T-helper 1 cell treated with Interleukin-12 subunit alpha and Interleukin-12 subunit beta and Interleukin-4 antibody, amounts not matched to agents 30 μg/mL and 1 μg/mL, for 36 hours (primary cell): ENCODE measurements around the gene SMAGP.
"Not testable (repeated sequence)": the region's sequence is repeated elsewhere in the genome, so short reads cannot be mapped to it uniquely, and the experiment has no call there.

Experiments used
- H3K27ac Mint-ChIP-seq: one replicate; pipeline ENCODE4 v1.8.0; 2021; ENCODE audit warnings: mild to moderate bottlenecking, mixed read lengths
- H3K27me3 Mint-ChIP-seq: one replicate; pipeline ENCODE4 v1.8.0; 2021; ENCODE audit warnings: low read depth, mixed read lengths
- H3K36me3 Mint-ChIP-seq: one replicate; pipeline ENCODE4 v1.8.0; 2021; ENCODE audit warnings: low read depth, mixed read lengths
- H3K4me1 Mint-ChIP-seq: one replicate; pipeline ENCODE4 v1.8.0; 2021; ENCODE audit warnings: low read depth, mixed read lengths
- H3K4me3 Mint-ChIP-seq: one replicate; pipeline ENCODE4 v1.8.0; 2021; ENCODE audit warnings: mild to moderate bottlenecking, moderate library complexity, mixed read lengths
- H3K9me3 Mint-ChIP-seq: one replicate; pipeline ENCODE4 v1.8.0; 2021; ENCODE audit warnings: mixed read lengths

Gene SMAGP

DNA sequence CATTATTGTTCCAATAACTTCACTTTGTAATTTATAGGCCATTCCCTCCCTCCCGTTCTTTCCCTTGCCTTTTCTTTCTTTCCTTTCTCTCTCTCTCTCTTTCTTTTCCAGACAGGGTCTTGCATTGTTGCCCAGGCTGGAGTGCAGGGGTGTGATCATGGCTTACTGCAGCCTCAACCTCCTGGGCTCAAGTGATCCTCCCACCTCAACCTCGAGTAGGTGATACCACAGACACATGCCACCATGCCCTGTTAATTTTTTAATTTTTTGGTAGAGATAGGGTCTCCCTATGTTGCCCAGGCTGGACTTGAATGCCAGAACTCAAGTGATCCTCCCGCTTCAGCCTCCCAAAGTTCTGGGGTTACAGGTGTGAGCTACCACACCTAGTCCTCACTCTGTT lies 45.6 kb downstream of the SMAGP start:
- H3K9me3 Mint-ChIP-seq: no peaks in the 10 kb centered on the region
- H3K36me3 Mint-ChIP-seq: no peaks in the 10 kb centered on the region
- H3K4me3 Mint-ChIP-seq: no peak overlapping the region
- no peak overlapping the region for H3K27ac Mint-ChIP-seq
- no peaks in the 10 kb centered on the region for H3K27me3 Mint-ChIP-seq
- H3K4me1 Mint-ChIP-seq: no peaks in the 10 kb centered on the region

DNA sequence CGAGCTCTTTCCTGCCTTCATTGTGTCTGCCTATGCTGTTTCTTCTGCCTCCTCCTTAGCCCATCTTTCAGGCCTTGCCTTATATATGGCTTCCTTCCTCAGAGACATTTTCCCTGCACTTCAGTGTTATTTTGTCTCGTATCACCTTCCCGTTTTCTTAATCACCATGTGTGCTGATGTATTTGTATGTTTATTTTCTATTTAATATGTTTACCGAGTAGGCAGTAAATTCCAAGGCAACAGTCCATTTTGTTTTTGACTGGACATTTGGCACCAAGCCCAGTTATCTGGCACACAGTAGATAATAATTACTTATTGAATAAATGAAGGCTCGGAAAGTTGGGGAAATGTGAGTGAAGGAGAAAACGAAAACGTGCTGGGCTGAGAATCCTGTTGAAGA lies 47.8 kb downstream of the SMAGP start:
- Mint-ChIP-seq H3K9me3 (no peaks in the 10 kb centered on the region), H3K27me3 (no peaks in the 10 kb centered on the region), H3K27ac (no peak overlapping the region), H3K4me1 (peaks cover 10% of the 10 kb centered on the region), H3K36me3 (no peaks in the 10 kb centered on the region), H3K4me3 (no peak overlapping the region)

DNA sequence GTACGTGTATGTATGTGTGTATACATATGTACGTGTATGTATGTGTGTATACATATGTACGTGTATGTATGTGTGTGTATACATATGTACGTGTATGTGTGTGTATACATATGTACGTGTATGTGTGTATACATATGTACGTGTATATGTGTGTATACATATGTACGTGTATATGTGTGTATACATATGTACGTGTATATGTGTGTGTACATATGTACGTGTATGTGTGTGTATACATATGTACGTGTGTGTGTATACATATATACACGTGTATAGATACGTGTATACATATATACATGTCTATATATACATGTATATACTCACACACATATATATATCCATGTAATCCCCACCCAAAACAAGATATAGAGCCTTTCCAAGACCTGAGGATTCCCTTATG lies 50.4 kb downstream of the SMAGP start:
- H3K4me3 Mint-ChIP-seq, H3K27ac Mint-ChIP-seq, H3K27me3 Mint-ChIP-seq, H3K9me3 Mint-ChIP-seq, H3K36me3 Mint-ChIP-seq: not testable (repeated sequence)
- H3K4me1 Mint-ChIP-seq: peaks cover 13% of the 10 kb centered on the region

DNA sequence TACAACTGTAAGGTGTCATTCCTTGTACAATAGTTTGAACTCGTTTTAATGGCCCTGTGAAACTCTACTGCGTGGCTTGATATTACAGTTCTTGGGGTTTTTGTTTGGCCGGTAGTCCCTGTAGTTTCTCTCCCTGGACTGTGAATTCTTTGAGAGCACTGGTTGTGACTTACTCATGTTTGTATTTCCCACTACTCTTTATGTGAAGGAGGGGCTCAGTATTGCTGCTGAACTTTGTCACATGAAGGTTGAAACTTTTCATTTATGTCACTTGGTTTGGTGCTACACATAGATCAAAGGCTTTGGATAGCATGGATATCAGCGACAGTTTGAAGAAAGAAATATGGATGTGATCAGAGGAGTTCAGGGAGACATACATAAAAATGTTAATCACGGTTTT lies 50.9 kb downstream of the SMAGP start:
- Mint-ChIP-seq H3K27me3 (no peaks in the 10 kb centered on the region), H3K9me3 (no peaks in the 10 kb centered on the region), H3K27ac (peak overlapping the region; percentile 10), H3K4me1 (peaks cover 13% of the 10 kb centered on the region), H3K4me3 (peak overlapping the region; percentile 10), H3K36me3 (no peaks in the 10 kb centered on the region)

DNA sequence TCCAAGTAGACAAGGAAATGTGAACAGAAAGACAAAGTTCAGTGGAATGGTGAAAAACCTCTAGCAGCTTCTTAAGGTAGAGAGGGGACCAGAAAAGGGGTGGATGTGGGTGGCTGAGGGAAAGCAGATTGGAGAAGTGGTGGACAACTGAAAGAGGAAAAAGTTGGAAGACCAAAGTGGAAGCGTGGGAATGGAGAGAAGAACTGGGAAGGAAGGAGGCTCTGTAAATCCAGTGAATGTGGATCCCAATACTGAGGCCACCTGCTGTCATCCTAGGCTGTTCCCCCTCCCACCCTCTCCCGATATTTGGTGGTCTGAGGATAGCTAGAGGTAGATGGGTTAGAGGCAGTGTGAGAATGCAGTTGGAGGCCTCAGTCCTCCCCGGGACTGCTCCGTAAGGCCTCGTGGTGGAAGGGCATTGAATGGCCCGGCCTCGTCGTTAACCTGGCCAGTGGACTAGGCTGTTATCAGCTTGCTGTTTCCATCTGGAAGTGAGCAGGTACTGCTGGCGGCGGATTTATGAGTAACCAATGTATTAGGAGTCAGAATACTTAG lies 51.5 kb downstream of the SMAGP start:
- Mint-ChIP-seq H3K36me3 (no peaks in the 10 kb centered on the region), H3K4me1 (peaks cover 13% of the 10 kb centered on the region), H3K9me3 (no peaks in the 10 kb centered on the region), H3K27ac (peak overlapping the region; percentile 62), H3K27me3 (no peaks in the 10 kb centered on the region), H3K4me3 (peak overlapping the region; percentile 77)

DNA sequence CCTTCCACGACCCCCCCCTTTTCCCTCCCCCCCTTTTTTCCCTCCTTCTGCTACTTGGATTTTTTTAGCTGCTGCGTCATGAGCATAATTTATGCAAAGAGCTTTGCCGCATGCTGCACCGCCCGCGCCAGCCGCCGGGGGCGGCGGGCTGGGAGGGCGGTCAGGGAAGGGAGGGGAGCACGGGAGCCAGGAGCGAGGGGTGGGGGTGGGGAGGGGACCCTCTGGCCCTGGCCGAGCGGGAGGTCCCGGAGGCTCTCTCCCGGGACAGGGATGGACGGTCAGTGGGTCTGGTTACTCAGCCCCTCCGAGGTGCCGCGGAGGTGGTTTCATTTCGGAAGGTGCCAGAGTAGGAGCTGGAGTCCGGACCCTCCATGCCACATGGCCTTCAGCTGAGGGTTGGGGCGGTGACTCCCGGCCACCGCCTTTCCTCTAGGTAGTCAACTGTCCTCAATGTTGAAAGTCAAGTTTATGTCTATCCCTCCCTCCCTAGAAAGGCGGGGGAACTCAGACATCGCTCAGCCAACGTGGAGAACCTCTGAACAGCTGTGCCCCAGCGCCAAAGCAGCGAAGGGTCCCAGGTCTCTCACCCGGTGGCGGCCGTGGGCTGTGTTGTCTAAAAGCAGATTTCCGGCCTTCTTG lies 52.1 kb downstream of the SMAGP start, which contains the start of gene POU6F1:
POU6F1 (minus strand) TSS at position 95 of the 639 bp plus-strand sequence. CDS start 11,226 bp downstream, outside the sequence.
- Mint-ChIP-seq H3K9me3 (no peaks in the 10 kb centered on the region), H3K27ac (peak within 1 kb of the TSS; percentile 62), H3K4me3 (peak within 1 kb of the TSS; percentile 77), H3K27me3 (no peaks in the 10 kb centered on the region), H3K4me1 (peaks cover 13% of the 10 kb centered on the region), H3K36me3 (no peaks in the 10 kb centered on the region)

DNA sequence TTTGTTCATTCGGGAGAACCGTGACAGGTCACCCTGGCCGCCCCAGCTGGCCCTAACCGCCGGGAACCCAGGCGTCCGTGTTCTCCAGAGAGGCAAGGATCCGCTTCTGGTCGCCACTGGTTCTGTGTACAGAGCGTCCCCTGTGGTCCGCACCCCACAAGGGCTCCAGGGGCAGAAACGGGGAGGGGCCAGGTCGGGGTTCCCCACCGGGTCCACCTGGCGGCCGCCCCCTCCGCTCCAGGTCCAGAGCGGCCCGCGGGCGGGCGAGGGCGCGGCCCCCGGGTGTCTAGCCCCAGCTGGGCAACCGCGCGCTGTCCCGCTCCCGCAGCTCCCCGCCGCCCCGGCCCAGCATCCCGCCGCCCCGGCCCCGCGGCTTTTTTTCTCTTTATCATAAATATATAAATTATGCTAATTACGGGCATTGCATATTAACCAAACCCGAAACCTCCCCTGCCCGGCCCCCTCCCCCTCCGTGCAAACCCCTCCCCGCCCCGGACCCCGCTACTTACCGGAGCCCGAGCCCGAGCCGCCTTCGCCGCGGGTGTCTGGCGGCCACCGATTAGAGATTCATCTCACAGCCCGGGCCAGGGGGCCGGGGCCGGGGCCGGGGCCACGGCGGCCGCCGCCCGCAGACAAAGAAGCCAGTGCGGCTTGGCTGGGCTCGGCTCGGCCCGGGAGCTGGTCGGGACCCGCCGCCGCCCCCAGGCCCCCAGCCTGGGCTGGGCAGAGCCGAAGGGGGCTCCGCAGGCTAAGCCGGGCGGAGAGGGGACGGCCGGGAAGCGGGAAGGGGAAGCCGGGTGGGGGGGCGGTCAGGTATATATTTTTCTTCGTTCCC lies 52.9 kb downstream of the SMAGP start:
- Mint-ChIP-seq H3K27me3 (no peaks in the 10 kb centered on the region), H3K9me3 (no peaks in the 10 kb centered on the region), H3K4me1 (peaks cover 13% of the 10 kb centered on the region), H3K4me3 (peak overlapping the region; percentile 77), H3K27ac (no peak overlapping the region), H3K36me3 (no peaks in the 10 kb centered on the region)

DNA sequence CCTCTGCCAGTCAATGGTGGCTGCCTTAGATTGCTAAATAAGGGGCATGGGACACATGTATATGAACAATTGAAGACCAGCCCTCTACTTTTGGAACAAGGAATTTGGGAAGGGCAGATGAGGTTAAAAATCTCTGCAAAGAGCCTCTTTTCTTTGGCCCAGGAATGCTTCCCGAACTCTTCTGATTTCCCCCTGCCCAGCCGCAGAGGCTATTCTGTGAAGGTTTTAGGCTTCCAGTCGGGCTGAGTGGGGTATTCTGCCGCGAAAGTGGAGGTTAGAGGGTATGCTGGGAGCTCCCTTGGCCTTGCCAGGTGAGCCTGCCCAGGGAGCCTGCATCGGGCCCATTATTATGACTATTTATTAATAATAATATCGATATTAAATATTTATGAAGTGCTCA lies 53.6 kb downstream of the SMAGP start:
- no peak overlapping the region for H3K27ac Mint-ChIP-seq
- H3K27me3 Mint-ChIP-seq: no peaks in the 10 kb centered on the region
- H3K4me1 Mint-ChIP-seq: peaks cover 13% of the 10 kb centered on the region
- H3K36me3 Mint-ChIP-seq: no peaks in the 10 kb centered on the region
- peak overlapping the region; percentile 57 for H3K4me3 Mint-ChIP-seq
- H3K9me3 Mint-ChIP-seq: no peaks in the 10 kb centered on the region

DNA sequence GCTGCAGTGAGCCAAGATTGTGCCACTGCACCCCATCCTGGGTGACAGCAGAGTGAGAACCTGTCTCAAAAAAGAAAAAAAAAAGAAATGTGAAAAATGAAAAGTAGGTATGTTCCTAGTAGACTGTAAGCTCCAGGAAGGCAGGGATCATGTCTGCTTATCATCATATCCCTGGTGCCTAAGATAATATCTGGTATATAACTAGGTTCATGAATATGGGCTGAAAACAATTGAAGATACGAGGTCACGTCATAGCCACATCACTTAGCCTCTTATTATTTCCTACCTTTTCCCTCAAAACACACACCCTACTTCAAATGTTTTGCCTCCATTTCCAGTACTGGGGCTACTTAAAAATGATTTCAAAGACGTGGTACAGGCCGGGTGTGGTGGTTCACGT lies 55.3 kb downstream of the SMAGP start:
- peaks cover 13% of the 10 kb centered on the region for H3K4me1 Mint-ChIP-seq
- no peak overlapping the region for H3K27ac Mint-ChIP-seq
- H3K9me3 Mint-ChIP-seq: no peaks in the 10 kb centered on the region
- no peaks in the 10 kb centered on the region for H3K27me3 Mint-ChIP-seq
- H3K4me3 Mint-ChIP-seq: no peak overlapping the region
- no peaks in the 10 kb centered on the region for H3K36me3 Mint-ChIP-seq

DNA sequence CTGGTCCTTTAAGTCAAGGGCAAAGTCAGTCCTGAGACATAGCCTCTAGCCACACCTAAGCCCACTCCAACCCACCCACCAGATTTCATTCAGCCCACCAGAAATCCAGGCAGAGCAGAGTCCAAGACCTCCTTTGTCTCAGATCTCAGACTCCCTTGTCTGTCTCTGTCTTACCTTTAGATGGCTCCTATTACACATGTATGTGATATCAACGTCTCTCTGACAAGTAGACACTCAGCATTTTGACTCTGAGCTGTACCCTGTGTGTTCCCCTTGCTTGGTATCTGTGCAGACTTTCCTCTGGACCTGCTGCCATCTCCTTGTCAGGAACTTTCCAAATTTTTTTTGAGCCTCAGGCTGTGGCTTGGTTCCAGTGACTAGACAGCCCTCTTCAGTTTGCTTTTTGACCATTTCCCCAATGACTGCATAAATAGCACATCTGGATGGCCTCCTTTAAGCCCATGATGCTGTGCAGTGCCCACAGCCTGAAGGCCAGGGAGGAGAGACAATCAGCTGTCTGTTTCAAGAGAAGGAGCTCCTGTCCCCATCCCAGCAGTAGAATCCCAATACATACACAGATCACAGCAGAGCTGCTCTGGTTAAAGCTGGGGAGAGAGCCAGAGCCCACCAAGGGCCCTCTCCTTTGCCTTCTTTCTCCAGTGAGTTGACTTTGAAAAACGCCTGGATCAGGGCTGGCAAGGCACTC lies 59.4 kb downstream of the SMAGP start:
- Mint-ChIP-seq H3K36me3 (no peaks in the 10 kb centered on the region), H3K4me3 (no peak overlapping the region), H3K27ac (no peak overlapping the region), H3K27me3 (no peaks in the 10 kb centered on the region), H3K4me1 (no peaks in the 10 kb centered on the region), H3K9me3 (no peaks in the 10 kb centered on the region)

DNA sequence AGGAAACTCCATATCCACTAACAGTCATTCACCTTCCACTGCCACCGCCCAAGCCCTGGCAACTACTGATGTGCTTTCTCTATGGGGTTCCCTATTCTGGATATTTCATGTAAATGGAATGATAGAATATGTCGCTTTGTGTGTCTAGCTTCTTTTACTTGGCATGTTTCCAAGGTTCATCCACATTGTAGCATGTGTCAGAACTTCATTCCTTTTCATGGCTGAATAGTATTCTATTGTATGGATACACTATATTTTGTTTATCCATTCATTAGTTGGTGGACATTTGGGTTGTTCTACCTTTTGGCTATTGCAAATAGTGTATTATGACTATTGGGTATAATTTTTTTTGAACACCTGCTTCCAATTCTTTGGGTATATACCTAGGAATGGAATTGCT lies 61.0 kb downstream of the SMAGP start:
- Mint-ChIP-seq H3K4me3 (no peak overlapping the region), H3K36me3 (no peaks in the 10 kb centered on the region), H3K9me3 (no peaks in the 10 kb centered on the region), H3K27ac (no peak overlapping the region), H3K4me1 (no peaks in the 10 kb centered on the region), H3K27me3 (no peaks in the 10 kb centered on the region)

DNA sequence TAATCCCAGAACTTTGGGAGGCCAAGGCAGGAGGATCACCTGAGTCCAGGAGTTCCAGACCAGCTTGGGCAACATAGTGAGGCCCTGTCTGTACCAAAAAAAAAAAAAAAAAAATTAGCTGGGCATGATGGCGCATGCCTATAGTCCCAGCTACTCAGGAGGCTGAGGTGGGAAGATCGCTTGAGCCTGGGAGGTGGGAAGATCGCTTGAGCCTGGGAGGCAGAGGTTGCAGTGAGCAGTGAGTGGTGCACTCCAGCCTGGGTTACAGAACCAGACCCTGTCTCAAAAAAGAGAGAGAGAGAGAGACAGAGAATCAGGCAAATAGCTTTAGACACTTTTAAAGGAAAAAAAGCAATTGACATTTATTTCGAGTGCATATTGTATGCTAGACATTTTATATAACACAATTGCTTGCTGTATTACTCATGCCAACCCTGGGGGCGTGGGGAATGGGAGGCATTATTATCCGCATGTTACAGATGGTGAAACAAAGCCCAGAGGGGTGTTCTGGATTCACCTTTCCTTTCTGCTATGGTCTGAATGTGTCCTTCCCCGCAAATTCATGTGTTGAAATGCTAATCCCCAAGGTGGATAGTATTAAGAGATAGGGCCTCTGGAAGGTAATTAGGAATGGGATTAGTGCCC lies 62.1 kb downstream of the SMAGP start:
- Mint-ChIP-seq H3K4me3 (no peak overlapping the region), H3K36me3 (no peaks in the 10 kb centered on the region), H3K9me3 (no peaks in the 10 kb centered on the region), H3K27me3 (no peaks in the 10 kb centered on the region), H3K4me1 (peaks cover 5% of the 10 kb centered on the region), H3K27ac (no peak overlapping the region)

DNA sequence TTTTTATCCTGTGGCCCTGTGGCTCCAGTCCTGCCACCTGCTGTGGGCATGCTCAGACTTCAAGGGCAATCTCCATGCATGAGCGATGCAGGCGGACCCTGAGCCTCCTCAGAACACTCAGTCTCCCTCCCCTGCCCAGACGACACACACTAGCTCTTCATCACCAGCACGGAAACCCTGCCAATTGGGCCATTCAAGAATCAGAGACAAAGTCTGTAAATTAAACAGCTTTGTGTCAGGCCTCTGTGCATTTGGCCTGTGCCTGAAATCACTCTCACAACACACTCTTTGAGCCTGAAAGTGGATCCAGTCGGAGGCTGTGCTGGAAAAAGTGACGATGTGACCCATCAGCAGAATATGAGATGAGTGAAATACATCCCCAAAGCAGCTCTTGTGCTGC lies 64.9 kb downstream of the SMAGP start:
- Mint-ChIP-seq H3K27me3 (no peaks in the 10 kb centered on the region), H3K36me3 (no peaks in the 10 kb centered on the region), H3K27ac (no peak overlapping the region), H3K9me3 (no peaks in the 10 kb centered on the region), H3K4me3 (no peak overlapping the region), H3K4me1 (peaks cover 12% of the 10 kb centered on the region)

DNA sequence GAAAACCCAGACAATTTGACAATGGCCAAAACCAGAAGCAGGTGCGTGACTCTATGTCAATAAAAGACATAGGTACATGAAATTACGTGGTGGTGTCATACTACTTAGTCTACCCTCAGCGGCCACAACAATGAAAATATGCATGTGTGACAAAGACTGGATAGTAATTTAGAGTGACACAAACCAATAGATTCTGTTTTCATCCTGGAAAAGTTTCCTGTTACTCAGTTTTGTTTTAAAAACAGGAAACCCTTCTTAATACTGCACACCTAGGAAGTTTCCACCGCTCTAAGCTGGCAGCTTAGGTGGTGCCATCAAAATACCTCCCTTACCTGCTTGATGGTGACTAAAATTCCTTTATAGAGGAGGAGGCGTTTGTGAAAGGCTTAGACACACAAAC lies 67.5 kb downstream of the SMAGP start:
- no peak overlapping the region for H3K4me3 Mint-ChIP-seq
- no peaks in the 10 kb centered on the region for H3K36me3 Mint-ChIP-seq
- H3K27ac Mint-ChIP-seq: peak overlapping the region; percentile 26
- peaks cover 12% of the 10 kb centered on the region for H3K4me1 Mint-ChIP-seq
- no peaks in the 10 kb centered on the region for H3K27me3 Mint-ChIP-seq
- H3K9me3 Mint-ChIP-seq: no peaks in the 10 kb centered on the region
